Activated CD8-positive, alpha-beta memory T cell treated with anti-CD3 and anti-CD28 coated beads for 48 hours (primary cell): ENCODE data around the gene SH3PXD2A.

Experiments
- DNase-seq, 3 experiments: peaks; one replicate each; pipeline ENCODE4 v3.0.0-alpha.2; 2020; ENCODE audit warnings: low read depth in 2 of 3, low spot score in 2 of 3

The SH3PXD2A gene

GRCh38 chr10:103627111-103627892 is 228.1 kb downstream of the SH3PXD2A start:
- DNase-seq = no peak

- DNase-seq = no peak
These were observed 229.2 kb downstream of the SH3PXD2A start for GRCh38 chr10:103626178-103626577.

- no peak for DNase-seq
These were observed 232.3 kb downstream of the SH3PXD2A start for GRCh38 chr10:103622935-103623574.

GRCh38 chr10:103622286-103622685 is 233.1 kb downstream of the SH3PXD2A start:
- no peak for DNase-seq

- no peak for DNase-seq
These were observed 233.6 kb downstream of the SH3PXD2A start for GRCh38 chr10:103621783-103622125.

- DNase-seq = no peak
These were observed 234.2 kb downstream of the SH3PXD2A start for GRCh38 chr10:103620891-103621782.

- no peak for DNase-seq
These were observed 235.0 kb downstream of the SH3PXD2A start for GRCh38 chr10:103620352-103620740.

- no peak for DNase-seq
These were observed 235.7 kb downstream of the SH3PXD2A start for GRCh38 chr10:103619424-103620351.

- no peak for DNase-seq
These were observed 236.6 kb downstream of the SH3PXD2A start for GRCh38 chr10:103618575-103619423.

- no peak for DNase-seq
These were observed 237.6 kb downstream of the SH3PXD2A start for GRCh38 chr10:103617602-103618385.

GRCh38 chr10:103616705-103617601 is 238.4 kb downstream of the SH3PXD2A start:
- no peak for DNase-seq

GRCh38 chr10:103614306-103615158 is 240.8 kb downstream of the SH3PXD2A start:
- no peak for DNase-seq

- DNase-seq = no peak
These were observed 241.8 kb downstream of the SH3PXD2A start for GRCh38 chr10:103613616-103614015.

- DNase-seq = no peak
These were observed 242.7 kb downstream of the SH3PXD2A start for GRCh38 chr10:103612462-103613365.

GRCh38 chr10:103610921-103611511 is 244.4 kb downstream of the SH3PXD2A start:
- no peak for DNase-seq

- no peak for DNase-seq
These were observed 245.3 kb downstream of the SH3PXD2A start for GRCh38 chr10:103610083-103610472.
